RPMI7951 (cell line): ENCODE measurements around the gene CYP11A1. TPM values are rescaled to one million over a fixed set of nuclear protein-coding genes. Genes with fewer than 3 reads are reported as not detected.
A peak's percentile ranks its signal among the peaks of the same experiment; 100 is the strongest.

ENCODE experiments used
- DNase-seq: peaks from one replicate; pipeline ENCODE4 v3.0.0-alpha.2; 2012; ENCODE audit warnings: low read depth
- total RNA-seq: library from RNA; depleted of rRNA; stranded (reverse); fragments of >200 nt; shearing (Covaris generic); gene quantifications from 2 replicates; pipeline ENCODE4 v1.2.3, GENCODE V29; 2014

CYP11A1 gene
- total RNA-seq, 1 experiment from 2014 or later, result not detected

- DNase-seq, result peak; percentile 62
Measured at GRCh38 chr15:74322558-74323180, 44.8 kb downstream of the CYP11A1 start.

DNA sequence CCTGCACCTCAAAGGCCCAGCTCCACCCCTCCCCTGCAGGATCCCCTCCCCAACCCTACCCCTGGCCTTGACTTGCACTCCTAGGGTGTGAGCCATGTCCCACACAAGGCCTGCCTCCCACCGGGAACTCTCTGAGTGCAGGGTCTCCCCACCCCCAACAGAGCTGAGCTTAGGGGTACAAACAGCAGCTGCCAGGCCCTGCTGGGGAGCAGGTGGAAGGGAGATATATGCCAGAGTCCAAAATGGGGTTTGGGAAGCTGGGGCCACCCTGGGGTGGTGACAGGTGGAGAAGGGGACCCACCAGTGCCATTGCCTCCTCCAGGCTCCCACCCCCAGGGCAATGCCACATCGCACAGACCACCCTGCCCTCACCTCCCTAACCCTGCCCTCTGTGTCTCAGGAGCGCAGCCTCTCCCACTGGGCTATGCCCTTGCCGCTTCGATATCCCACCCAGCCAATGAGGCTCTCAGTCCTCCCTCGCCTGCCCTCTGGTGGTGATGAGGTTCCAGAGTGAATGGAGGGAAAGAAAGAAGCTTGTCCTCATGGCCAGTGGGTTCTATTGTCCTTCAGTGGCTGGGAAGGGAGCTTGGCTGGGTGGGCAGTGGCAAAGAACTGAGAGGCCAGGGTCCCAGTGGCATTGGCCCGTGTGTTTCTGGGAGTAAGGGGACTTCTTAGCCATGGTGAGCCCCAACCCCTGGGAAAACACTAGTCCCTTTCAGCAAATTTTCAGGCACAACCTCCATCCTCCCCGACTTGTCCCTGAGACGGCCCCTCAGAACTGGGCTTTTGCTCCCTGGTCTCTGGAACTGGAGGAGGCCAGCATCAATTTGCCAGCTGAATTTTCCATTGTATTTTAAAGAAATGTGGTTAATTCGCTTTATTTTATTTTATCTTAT, 46.8 kb downstream of the CYP11A1 start:
- DNase-seq, result peak; percentile 68

DNA sequence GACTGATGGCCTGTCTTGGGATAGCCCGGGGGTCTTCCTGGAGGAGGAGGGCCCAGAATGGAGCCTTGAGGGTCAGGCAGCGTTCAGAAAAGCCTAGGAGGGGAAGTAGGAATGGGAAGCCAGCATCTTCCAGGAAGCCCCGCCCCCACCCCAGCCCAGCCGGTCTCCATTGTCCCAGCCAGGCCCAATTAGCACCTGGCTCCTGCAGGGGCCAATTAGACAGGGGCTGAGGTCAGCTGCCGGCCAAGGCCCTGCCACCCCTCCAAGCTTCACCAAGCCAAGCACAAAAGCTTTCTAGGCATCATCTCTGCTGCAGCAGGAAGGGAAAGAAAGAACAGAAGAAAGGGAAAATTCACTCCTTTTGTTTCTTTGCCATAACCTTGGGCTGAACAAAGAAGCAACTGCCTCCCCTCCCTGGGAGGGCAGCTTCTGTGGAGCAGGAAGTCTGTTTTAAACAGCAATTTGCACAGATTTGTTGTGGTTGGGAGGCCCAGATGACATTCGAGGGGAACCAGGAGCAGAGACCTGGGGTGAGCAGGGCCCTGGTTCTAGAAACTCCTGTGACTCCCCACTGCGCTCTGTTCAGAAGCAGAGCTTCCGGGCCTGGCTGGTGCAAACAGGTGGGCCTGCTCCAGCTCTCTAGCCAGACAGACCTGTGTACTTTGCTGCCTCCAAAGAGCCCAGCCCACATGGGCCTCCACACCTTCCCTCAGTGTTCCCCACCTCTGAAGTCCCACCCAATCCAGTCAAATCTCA, 47.7 kb downstream of the CYP11A1 start:
- peak; percentile 27 for DNase-seq

GRCh38 chr15:74319138-74319460, 48.3 kb downstream of the CYP11A1 start:
- no peak for DNase-seq

- DNase-seq, result peak; percentile 48
Measured at GRCh38 chr15:74318376-74319137, 48.9 kb downstream of the CYP11A1 start.

DNA sequence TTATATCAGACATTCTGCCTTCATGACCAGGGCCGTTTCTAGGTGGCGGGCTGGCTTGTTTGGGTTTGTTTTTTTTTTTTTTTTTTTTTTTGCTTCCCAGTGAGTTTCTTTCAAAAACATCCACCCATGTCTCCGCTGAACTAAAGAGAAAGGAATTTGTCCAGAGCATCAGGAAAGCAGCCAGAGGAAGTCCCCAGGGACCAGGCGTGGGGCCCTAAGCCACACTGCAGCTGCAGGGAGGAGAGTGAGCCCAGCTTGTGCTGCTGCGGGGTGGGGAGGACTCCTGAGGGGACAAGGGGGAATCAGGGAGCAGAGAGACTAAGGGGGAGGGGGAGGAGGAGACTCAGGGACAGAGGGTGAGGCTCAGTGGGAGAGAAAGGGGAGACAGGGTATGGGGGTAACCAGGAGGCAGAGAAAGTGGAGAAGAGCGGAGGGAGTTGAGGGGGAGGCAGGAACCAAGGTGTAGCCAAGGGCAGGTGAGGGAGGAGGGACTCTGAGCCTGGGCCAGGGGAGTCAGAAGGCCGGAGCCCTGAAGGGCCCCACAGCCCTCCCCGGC, 49.5 kb downstream of the CYP11A1 start:
- peak; percentile 96 for DNase-seq

- DNase-seq, result no peak
Measured at GRCh38 chr15:74316141-74316540, 51.3 kb downstream of the CYP11A1 start.

- peak; percentile 50 for DNase-seq
Measured at GRCh38 chr15:74315626-74316025, 51.8 kb downstream of the CYP11A1 start.

- peak; percentile 56 for DNase-seq
Measured at GRCh38 chr15:74314795-74315438, 52.5 kb downstream of the CYP11A1 start.

DNA sequence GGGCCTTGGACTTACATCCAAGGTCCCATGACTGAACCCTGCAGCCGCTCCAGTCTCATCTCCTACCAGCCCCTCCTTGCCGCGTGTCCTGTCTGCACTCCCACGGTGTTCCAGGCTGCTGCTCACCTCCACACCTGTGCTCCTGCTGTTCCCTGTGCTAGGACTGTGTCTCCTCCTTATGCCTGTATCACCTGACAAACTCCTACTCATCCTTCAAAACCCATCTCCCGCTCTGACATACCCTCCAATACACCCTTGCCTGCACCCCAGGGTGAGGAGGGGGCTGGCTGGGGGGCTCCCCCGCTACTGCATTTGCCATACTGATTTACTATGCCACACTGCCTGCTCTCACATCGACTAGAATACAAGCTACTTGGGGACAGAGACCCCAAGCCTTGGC, 53.6 kb downstream of the CYP11A1 start:
- DNase-seq, result no peak

DNA sequence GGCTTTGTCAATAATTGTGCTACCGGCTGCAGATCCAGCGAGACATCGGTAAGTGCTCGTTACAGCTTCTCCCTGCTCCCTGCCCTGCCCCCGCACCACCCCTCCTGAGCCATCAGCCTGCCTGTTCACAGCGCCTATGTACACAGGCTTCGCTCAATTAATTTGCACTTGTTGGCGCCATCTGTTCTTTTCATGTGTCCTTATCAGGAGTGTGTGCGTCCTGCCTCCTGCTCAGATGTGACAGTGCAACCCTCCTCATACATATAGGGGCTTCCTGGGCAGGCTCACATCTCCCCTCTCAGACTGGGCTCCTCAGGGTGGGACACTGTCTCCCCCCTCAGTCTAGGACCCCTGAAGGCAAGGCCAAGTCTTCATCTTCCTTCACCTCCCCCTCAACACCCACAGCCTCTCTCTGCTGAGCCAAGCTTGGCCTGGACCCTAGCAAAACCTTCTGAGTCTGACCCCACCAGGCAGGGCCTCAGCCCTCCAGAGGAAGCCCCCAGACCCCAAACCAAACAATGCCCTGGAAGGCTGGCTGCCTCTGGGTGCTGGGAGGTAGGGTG, 54.9 kb downstream of the CYP11A1 start:
- DNase-seq, result no peak

DNA sequence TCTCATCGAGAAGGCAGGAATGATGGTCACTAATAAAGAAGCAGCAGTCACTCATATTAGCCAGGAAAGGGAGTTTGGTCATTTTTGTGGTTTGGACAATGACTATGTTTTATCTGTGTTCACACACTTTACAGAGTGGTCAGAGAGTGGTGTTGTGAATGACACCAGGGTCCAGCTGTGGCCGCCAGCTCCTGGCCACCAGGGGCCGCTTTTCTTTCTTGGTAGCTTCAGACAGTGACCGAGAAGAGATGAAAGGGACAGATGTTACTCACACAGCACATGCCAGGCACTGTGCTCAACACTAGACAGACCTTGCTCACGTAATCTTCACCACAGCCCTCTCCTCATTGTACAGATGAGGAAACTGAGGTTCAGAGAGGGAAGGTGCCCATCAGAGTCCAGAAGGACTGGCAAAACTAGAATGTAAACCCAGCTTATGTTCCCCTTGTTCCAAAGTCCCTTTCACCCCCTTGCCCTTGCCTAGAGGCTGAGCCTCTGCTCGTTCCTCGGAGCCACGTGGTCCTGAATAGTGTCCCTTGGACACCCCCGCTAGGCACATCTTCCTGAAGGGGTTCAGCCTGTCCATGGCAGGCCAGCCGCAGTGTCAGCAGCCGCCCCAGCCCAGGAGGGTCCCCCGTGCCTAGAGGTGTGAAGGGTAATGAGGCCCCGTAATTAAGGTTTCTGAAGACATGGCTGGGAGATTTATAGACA, 55.6 kb downstream of the CYP11A1 start:
- DNase-seq, result peak; percentile 70

- DNase-seq, result peak; percentile 74
Measured at GRCh38 chr15:74307827-74308811, 59.3 kb downstream of the CYP11A1 start.

GRCh38 chr15:74306781-74307217, 60.6 kb downstream of the CYP11A1 start:
- no peak for DNase-seq

DNA sequence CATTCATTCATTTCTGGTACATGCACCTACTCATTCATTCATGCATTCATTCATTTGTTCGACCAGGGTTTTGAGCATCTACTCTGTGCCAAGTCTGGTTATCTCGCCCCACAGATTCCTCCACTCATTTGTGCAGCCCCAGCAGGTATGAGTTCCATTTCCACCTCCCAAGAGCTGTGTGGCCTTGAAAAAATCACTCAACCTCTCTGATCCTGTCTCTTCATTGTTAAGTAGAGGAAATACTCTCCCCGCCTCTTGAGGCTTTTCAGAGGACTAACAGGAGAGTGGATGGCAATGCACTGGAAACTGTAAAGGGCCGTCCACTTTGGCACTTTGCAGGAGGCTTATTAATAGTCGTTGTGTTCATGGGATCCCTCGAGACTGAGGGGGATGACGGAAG, 61.8 kb downstream of the CYP11A1 start:
- DNase-seq, result no peak

DNA sequence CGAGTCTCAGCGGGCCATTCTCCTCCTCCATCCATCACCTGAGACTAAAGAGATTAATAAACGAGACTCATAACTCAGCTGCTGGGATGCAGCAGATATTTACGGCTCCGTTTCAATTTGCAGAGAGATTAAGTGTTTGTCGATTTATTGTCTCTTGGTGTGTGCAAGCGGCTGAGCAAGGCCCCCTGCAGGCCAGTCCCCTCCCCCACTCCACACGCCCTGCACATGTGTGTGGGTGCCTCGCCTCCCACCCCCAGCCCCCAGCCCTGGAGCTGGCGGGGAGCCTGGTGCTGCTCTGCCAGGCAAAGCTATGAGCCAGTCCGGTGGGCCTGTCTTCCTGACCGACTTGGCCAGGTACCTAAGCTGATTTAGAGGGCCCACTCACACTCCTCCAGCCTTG, 63.0 kb downstream of the CYP11A1 start:
- DNase-seq, result no peak

- DNase-seq, result no peak
Measured at GRCh38 chr15:74303741-74304309, 63.6 kb downstream of the CYP11A1 start.

DNA sequence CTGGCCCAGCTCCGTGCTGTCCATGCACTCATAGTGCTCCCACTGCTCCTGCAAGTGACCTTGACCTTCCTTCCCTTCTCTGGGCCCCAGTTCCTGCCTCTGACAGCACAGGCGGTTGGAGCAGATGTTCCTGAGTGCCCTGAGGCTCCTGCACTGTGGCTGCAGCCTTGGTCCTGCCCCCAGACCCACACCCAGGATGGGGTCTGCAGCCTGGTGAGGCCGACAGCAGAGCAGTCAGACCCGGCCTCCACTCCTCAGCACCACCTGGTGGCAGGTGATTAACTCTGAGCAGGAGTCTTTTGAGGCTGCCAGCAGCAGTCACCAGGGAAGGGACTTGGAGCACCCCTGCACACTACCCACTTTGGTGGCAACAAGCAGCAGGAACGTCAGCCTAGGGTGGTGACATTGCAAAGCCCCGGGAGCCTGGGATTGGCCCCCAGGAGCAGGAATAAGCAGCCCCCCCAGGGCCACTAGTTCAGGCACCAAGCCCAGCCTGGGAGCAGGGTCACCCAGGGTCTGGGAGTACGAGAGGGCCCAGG, 64.6 kb downstream of the CYP11A1 start:
- DNase-seq, result peak; percentile 51
